ENCODE measurements around the gene PTPN3.

DNA sequence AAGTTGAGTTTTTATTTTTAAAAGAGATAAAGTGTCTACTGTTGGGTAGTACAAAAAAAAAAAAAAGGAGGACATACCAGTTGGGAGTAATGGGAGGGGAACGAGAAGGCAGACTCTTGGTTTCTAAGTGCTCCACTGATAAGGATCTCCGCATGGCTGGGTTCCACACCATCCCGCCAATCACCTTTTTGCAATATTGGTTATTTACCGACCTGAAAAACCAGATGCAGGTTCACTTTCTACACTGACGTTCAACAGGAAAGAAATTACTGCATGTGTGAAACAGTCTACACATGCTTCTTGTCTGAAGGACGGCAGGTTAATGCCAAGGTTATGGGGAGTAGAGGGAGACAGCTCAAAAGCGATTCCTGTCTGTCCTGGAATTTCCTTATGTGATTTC, 75.5 kb downstream of the PTPN3 start:
- TF ChIP-seq, protein P1, sequence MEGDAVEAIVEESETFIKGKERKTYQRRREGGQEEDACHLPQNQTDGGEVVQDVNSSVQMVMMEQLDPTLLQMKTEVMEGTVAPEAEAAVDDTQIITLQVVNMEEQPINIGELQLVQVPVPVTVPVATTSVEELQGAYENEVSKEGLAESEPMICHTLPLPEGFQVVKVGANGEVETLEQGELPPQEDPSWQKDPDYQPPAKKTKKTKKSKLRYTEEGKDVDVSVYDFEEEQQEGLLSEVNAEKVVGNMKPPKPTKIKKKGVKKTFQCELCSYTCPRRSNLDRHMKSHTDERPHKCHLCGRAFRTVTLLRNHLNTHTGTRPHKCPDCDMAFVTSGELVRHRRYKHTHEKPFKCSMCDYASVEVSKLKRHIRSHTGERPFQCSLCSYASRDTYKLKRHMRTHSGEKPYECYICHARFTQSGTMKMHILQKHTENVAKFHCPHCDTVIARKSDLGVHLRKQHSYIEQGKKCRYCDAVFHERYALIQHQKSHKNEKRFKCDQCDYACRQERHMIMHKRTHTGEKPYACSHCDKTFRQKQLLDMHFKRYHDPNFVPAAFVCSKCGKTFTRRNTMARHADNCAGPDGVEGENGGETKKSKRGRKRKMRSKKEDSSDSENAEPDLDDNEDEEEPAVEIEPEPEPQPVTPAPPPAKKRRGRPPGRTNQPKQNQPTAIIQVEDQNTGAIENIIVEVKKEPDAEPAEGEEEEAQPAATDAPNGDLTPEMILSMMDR (IDR thresholded peaks at IDR 0.05; ENCODE audit: low read depth, low read length, missing input control): no peak
- no peak for TF ChIP-seq JUND (IDR thresholded peaks at IDR 0.05)
- no peak for TF ChIP-seq FOXA1 (IDR thresholded peaks at IDR 0.05)
- no peak for TF ChIP-seq RAD21 (IDR thresholded peaks at IDR 0.05)
- TF ChIP-seq, protein P2, sequence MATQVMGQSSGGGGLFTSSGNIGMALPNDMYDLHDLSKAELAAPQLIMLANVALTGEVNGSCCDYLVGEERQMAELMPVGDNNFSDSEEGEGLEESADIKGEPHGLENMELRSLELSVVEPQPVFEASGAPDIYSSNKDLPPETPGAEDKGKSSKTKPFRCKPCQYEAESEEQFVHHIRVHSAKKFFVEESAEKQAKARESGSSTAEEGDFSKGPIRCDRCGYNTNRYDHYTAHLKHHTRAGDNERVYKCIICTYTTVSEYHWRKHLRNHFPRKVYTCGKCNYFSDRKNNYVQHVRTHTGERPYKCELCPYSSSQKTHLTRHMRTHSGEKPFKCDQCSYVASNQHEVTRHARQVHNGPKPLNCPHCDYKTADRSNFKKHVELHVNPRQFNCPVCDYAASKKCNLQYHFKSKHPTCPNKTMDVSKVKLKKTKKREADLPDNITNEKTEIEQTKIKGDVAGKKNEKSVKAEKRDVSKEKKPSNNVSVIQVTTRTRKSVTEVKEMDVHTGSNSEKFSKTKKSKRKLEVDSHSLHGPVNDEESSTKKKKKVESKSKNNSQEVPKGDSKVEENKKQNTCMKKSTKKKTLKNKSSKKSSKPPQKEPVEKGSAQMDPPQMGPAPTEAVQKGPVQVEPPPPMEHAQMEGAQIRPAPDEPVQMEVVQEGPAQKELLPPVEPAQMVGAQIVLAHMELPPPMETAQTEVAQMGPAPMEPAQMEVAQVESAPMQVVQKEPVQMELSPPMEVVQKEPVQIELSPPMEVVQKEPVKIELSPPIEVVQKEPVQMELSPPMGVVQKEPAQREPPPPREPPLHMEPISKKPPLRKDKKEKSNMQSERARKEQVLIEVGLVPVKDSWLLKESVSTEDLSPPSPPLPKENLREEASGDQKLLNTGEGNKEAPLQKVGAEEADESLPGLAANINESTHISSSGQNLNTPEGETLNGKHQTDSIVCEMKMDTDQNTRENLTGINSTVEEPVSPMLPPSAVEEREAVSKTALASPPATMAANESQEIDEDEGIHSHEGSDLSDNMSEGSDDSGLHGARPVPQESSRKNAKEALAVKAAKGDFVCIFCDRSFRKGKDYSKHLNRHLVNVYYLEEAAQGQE (IDR thresholded peaks at IDR 0.05): no peak
- TF ChIP-seq SP1 (IDR thresholded peaks at IDR 0.05): no peak
- no peak for TF ChIP-seq TAF1 (conservative IDR thresholded peaks at IDR 0.05)
- TF ChIP-seq HNF4A (conservative IDR thresholded peaks at IDR 0.05): no peak
